Stimulated activated CD4-positive, alpha-beta T cell treated with anti-CD3 and anti-CD28 coated beads, Interleukin-4, amount 100 ng/mL, for 1 hour (primary cell): Measurements from ENCODE around the gene HRH3.

ENCODE experiments used
- DNase-seq: peaks from one replicate; pipeline ENCODE4 v3.0.0-alpha.2; 2020

Gene HRH3

DNA sequence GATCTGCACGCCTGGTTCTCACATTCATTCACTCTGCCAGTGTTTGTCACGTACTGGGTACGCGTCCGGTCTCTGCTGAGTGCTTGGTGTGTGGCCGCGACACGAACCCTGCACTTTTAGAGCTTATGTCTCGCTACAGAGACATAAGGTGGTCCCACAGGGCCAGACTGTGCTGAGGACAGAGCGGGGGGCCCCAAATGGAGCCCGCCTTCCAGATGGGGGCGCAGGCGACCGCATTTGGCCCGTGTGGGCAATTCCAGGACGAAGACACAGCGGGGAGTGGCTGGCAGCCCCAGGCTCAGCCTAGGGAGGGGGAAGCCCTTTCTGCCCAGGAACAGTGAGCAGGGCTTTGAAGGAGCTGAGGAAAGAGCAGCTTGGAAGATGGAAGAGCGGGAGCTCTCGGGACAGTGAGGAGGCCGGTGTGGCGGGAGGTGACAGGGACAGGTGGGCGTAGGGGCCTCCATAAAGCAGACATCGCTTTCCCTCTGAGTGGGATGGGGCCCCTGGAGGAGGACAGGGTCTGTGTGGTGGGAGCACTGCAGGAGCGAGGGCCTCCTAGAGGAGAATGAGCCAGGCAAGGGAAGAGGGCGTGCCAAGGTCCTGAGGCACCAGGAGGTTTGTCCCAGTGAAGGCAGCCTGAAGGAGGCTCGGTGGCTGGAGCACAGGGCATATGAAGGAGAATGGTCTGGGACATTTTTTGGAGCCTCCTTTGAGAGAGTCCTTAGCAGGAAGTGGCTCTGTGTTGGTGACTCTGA lies 45.0 kb downstream of the HRH3 start:
- DNase-seq, result no peak

DNA sequence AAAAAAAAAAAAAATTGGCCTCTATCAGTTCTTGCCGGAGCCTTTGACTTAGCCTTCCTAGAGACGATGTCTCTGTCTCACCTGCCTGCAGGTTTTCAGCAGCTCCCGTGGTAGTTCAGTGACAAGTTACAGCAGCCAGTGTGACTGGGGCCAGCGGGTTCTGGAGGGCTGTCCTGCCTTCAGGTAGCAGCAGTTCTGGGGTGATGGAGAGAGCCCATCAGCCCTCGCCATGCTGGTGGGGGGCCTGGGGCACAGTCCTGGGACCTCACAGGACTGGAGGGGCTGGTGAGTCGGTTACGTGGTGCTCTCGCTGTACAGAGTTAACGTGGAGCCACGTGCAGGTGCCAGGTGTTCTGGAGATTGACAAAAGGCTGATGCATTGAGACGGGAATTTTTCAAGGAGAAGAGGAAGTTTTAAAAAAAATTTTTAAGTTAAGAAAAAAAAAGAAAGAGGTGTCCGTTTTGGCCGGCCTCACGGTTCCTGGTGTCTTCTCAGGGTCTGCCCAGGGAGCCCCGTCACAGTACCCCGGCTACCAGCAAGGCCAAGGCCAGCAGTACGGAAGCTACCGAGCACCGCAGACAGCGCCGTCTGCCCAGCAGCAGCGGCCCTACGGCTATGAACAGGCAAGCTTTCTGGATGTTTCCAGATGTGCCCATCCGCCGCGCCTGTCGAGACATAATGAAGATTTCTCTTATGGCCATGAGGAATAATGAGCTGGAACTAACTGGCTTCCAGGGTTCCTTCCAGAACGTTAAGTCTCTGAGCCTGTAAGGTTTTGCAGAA lies 45.9 kb downstream of the HRH3 start:
- no peak for DNase-seq

DNA sequence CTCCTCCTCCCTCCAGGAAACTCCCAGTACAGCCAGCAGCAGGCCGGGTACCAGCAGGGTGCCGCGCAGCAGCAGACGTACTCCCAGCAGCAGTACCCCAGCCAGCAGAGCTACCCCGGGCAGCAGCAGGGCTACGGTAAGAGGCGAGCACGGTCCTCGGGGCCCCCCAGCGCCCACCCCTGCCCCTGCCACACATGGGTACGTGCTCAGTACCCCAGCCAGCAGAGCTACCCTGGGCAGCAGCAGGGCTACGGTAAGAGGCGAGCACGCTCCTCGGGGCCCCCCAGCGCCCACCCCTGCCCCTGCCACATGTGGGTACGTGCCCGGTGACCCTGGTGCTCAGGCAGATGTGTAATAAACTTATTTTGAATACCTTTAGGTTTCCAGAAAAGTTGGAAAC lies 47.4 kb downstream of the HRH3 start:
- no peak for DNase-seq

- DNase-seq, result no peak
These were observed 48.8 kb downstream of the HRH3 start for GRCh38 chr20:62171245-62171644.

- no peak for DNase-seq
These were observed 49.5 kb downstream of the HRH3 start for GRCh38 chr20:62170536-62170935.

GRCh38 chr20:62168890-62169435 lies 51.1 kb downstream of the HRH3 start:
- no peak for DNase-seq

- no peak for DNase-seq
These were observed 52.0 kb downstream of the HRH3 start for GRCh38 chr20:62168061-62168460.

- no peak for DNase-seq
These were observed 52.6 kb downstream of the HRH3 start for GRCh38 chr20:62167474-62167873.

DNA sequence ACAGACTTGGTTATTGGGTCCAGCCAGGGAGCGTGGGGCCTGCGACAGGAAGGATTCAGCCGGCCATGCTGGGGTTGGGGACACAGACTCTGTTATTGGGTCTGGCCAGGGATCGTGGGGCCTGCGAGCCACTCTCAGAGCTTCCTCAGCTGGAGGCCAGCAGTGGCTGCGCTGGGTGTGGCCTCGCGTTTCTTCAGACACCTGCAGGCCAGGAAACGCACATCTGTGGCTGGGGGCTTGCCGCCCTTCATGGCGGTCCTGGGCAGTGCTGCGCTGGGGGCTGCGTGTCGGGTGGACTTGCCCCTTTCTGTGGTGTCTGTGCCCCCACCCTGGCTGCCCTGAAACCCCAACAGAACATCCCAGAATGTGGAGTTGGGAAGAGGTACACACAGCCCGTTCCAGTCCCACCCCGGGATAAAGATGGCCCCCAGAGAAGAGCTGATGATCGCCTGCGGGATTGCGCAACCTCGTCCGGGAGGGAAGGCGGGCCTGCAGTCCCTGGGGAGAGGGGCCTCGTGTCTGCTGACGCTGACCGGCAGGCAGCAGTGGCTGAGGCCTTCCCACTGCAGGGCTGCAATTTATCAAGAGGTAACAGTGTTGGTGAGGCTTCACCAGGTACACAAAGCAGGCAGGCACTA lies 54.2 kb downstream of the HRH3 start:
- DNase-seq, result no peak
